Caco-2 (cell line): Measurements from ENCODE around the gene FOXP1. TPM values are rescaled to one million over a fixed set of nuclear protein-coding genes. Genes with fewer than 3 reads are reported as not detected.

Source experiments
- BruUV-seq: library from RNA; stranded (reverse); fragments of 400-500 nt; replicated peaks from 2 replicates; lab custom pipeline; 2021; lab: Mats Ljungman, UMichigan
- CTCF ChIA-PET: fragments of 300-600 bp; sonication (Branson Sonifier 250); formaldehyde crosslinking; loops from one replicate; lab custom pipeline; 2022; ENCODE audit warnings: antibody characterized with exemption; lab: Charles Lee
- POLR2A ChIA-PET: fragments of 300-600 bp; sonication (Branson Sonifier 250); formaldehyde crosslinking; loops from one replicate; lab custom pipeline; 2022; ENCODE audit warnings: antibody characterized with exemption; lab: Charles Lee
- DNase-seq, 2 experiments: peaks; one replicate each; pipeline versions ENCODE4 v3.0.0 to v3.0.0-alpha.2; 2020 to 2022
- H3K27me3 ChIP-seq: replicated peaks from 2 replicates; pipeline ENCODE4 v1.6.0; 2011; ENCODE audit warnings: low read length; ENCODE audit not compliant: control insufficient read depth, insufficient read depth
- H3K36me3 ChIP-seq: 2 replicates; pipeline ENCODE4 v1.5.1; 2011; ENCODE audit warnings: low read length; ENCODE audit not compliant: control insufficient read depth, insufficient read depth
- H3K4me1 ChIP-seq: fragments of 250-450 bp; sonication (Bioruptor Pico); 2 replicates; pipeline ENCODE4 v1.5.1; 2020; ENCODE audit warnings: mild to moderate bottlenecking
- H3K4me3 ChIP-seq: 2 replicates; pipeline ENCODE4 v1.5.1; 2011; ENCODE audit warnings: low read depth, mild to moderate bottlenecking, control low read depth, low read length
- H3K9me3 ChIP-seq: fragments of 250-450 bp; sonication (Bioruptor Pico); 2 replicates; pipeline ENCODE4 v1.5.1; 2020; ENCODE audit warnings: mild to moderate bottlenecking, moderate library complexity
- H3K27ac Mint-ChIP-seq: one replicate; pipeline ENCODE4 v1.8.0; 2022; ENCODE audit warnings: mixed read lengths; ENCODE audit not compliant: unreplicated experiment
- H3K27me3 Mint-ChIP-seq: one replicate; pipeline ENCODE4 v1.8.0; 2022; ENCODE audit warnings: mixed read lengths; ENCODE audit not compliant: insufficient read depth, unreplicated experiment
- H3K36me3 Mint-ChIP-seq: one replicate; pipeline ENCODE4 v1.8.0; 2022; ENCODE audit warnings: mild to moderate bottlenecking, mixed read lengths; ENCODE audit not compliant: insufficient read depth, unreplicated experiment
- H3K4me1 Mint-ChIP-seq: one replicate; pipeline ENCODE4 v1.8.0; 2022; ENCODE audit warnings: low read depth, mixed read lengths; ENCODE audit not compliant: unreplicated experiment
- H3K4me3 Mint-ChIP-seq: one replicate; pipeline ENCODE4 v1.8.0; 2022; ENCODE audit warnings: mild to moderate bottlenecking, moderate library complexity, mixed read lengths; ENCODE audit not compliant: unreplicated experiment
- H3K9me3 Mint-ChIP-seq: one replicate; pipeline ENCODE4 v1.8.0; 2022; ENCODE audit warnings: mixed read lengths; ENCODE audit not compliant: unreplicated experiment
- intact Hi-C: fragments of 100-400 bp; cut with micrococcal nuclease; formaldehyde crosslinking; loops from one replicate; pipeline ENCODE4 v1.10.0; 2022; ENCODE audit not compliant: unreplicated experiment
- total RNA-seq: library from RNA; stranded (reverse); gene quantifications from 2 replicates; pipeline ENCODE4 v1.2.3, GENCODE V29; 2022
- TF ChIP-seq, protein P1 (sequence below), 2 experiments: fragments of 200-600 bp in 1 of 2; IDR thresholded peaks; 1 replicate in 1 of 2; 2 replicates in 1 of 2; pipeline versions ENCODE4 v1.5.1 to v1.8.0; 2011 to 2022; ENCODE audit warnings: antibody characterized with exemption in 1 of 2, control low read depth in 1 of 2, inconsistent platforms in 1 of 2, low read depth in 1 of 2, low read length in 1 of 2, mild to moderate bottlenecking in 1 of 2, moderate library complexity in 1 of 2; ENCODE audit not compliant: insufficient read depth in 1 of 2, severe bottlenecking in 1 of 2, unreplicated experiment in 1 of 2

Gene FOXP1
- total RNA-seq, 1 experiment from 2014 or later = 131 TPM

DNA sequence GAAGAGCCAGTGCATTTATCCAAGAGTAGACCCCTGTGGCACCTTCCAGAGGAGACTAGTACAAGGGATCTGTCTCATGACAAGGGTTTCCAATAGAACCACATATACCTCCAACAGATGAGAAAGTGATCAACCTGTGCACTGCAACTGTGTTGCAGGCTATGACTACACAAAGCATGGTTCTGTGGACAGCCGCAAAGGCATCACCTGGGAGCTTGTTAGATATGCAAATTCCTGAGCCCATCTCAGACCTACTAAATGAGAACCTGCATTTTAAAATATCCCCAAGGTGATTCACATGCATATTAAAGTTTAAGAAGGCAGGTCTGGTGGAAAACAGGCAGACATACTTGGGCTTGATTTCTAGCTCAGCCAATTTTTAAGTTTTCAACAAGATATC is 368.7 kb downstream of the FOXP1 start:
- intact Hi-C loops = no loop called here

DNA sequence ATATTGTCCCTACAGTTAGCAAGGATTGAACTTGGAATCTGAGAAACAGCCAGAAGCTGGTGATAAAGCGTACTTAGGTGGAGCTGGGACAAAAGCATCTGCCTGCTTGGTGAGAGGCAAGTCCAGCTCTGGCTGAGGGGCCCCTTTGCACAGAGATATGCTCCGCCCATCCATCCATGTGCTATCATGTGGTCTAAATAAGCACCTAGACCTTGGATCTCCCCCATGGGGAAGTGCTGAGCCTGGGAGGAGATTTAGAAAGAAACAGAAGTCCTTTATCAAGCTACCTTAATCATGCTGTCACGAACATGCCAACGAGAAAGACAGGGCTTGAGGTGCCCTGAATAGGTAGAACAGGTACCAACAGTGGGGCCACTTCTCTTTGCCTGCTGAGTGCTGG is 369.5 kb downstream of the FOXP1 start:
- CTCF ChIA-PET = no interaction called here
- no peak overlapping the region for H3K27ac Mint-ChIP-seq
- no peaks in the 10 kb centered on the region; the same call in 1 of the 2 replicates for H3K36me3 ChIP-seq
- H3K27me3 ChIP-seq = no peaks in the 10 kb centered on the region
- intact Hi-C loops = no loop called here
- no peaks in the 10 kb centered on the region for H3K27me3 Mint-ChIP-seq
- no TSS peak for BruUV-seq
- no peaks in the 10 kb centered on the region for H3K9me3 Mint-ChIP-seq
- peaks cover 9% of the 10 kb centered on the region for H3K36me3 Mint-ChIP-seq
- TF ChIP-seq, protein P1, sequence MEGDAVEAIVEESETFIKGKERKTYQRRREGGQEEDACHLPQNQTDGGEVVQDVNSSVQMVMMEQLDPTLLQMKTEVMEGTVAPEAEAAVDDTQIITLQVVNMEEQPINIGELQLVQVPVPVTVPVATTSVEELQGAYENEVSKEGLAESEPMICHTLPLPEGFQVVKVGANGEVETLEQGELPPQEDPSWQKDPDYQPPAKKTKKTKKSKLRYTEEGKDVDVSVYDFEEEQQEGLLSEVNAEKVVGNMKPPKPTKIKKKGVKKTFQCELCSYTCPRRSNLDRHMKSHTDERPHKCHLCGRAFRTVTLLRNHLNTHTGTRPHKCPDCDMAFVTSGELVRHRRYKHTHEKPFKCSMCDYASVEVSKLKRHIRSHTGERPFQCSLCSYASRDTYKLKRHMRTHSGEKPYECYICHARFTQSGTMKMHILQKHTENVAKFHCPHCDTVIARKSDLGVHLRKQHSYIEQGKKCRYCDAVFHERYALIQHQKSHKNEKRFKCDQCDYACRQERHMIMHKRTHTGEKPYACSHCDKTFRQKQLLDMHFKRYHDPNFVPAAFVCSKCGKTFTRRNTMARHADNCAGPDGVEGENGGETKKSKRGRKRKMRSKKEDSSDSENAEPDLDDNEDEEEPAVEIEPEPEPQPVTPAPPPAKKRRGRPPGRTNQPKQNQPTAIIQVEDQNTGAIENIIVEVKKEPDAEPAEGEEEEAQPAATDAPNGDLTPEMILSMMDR (IDR thresholded peaks at IDR 0.05; ENCODE audit: insufficient read depth in 1 of 2, low read depth in 1 of 2, low read length in 1 of 2, severe bottlenecking in 1 of 2, unreplicated experiment in 1 of 2) = no peak
- POLR2A ChIA-PET = no interaction called here
- DNase-seq = no peak
- H3K4me3 ChIP-seq = no peak overlapping the region
- peaks cover 15% of the 10 kb centered on the region for H3K4me1 Mint-ChIP-seq
- no peak overlapping the region for H3K4me3 Mint-ChIP-seq
- peaks cover 22% of the 10 kb centered on the region for H3K4me1 ChIP-seq
- no peaks in the 10 kb centered on the region for H3K9me3 ChIP-seq

More for the DNA sequence above, 368.7 kb downstream of the FOXP1 start:
- POLR2A ChIA-PET = no interaction called here
- CTCF ChIA-PET = no interaction called here
- Mint-ChIP-seq H3K27me3 (no peaks in the 10 kb centered on the region), H3K27ac (no peak overlapping the region), H3K4me1 (peaks cover 18% of the 10 kb centered on the region), H3K36me3 (peaks cover 9% of the 10 kb centered on the region), H3K9me3 (no peaks in the 10 kb centered on the region), H3K4me3 (no peak overlapping the region)
- Histone ChIP-seq H3K9me3 (no peaks in the 10 kb centered on the region), H3K36me3 (no peaks in the 10 kb centered on the region; the same call in 1 of the 2 replicates), H3K4me3 (no peak overlapping the region), H3K4me1 (peaks cover 15% of the 10 kb centered on the region), H3K27me3 (no peaks in the 10 kb centered on the region)
- BruUV-seq = no TSS peak
- TF ChIP-seq, protein P1 (IDR thresholded peaks at IDR 0.05; ENCODE audit: insufficient read depth in 1 of 2, low read depth in 1 of 2, low read length in 1 of 2, severe bottlenecking in 1 of 2, unreplicated experiment in 1 of 2) = no peak
- DNase-seq = no peak

DNA sequence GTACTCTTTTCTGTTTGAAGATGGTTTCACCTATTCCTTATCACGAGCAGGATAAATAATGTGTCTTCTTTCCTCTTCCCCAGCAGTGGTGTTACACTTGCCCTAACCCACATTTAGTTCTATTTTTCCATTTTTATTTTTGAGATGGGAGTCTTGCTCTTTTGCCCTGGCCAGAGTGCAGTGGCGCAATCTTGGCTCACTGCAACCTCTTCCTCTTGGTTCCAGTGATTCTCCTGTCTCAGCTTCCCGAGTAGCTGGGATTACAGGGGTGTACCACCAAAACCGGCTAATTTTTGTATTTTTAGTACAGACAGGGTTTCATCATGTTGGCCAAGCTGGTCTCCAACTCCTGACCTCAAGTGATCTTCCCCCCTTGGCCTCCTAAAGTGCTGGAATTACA is 372.4 kb downstream of the FOXP1 start:
- intact Hi-C loops = no loop called here
- no peak overlapping the region for H3K4me3 Mint-ChIP-seq

More for the DNA sequence above, 372.4 kb downstream of the FOXP1 start:
- peaks cover 39% of the 10 kb centered on the region for H3K4me1 Mint-ChIP-seq
- H3K27ac Mint-ChIP-seq = peak overlapping the region; percentile 66
- peaks cover 14% of the 10 kb centered on the region for H3K36me3 Mint-ChIP-seq
- H3K27me3 ChIP-seq = no peaks in the 10 kb centered on the region
- no peaks in the 10 kb centered on the region for H3K9me3 ChIP-seq
- TF ChIP-seq, protein P1 (IDR thresholded peaks at IDR 0.05; ENCODE audit: insufficient read depth in 1 of 2, low read depth in 1 of 2, low read length in 1 of 2, severe bottlenecking in 1 of 2, unreplicated experiment in 1 of 2) = no peak
- no peaks in the 10 kb centered on the region; the same call in 1 of the 2 replicates for H3K36me3 ChIP-seq
- H3K9me3 Mint-ChIP-seq = no peaks in the 10 kb centered on the region
- BruUV-seq = no TSS peak
- no peaks in the 10 kb centered on the region for H3K27me3 Mint-ChIP-seq
- POLR2A ChIA-PET = no interaction called here
- peaks cover 44% of the 10 kb centered on the region for H3K4me1 ChIP-seq
- CTCF ChIA-PET = no interaction called here
- no peak overlapping the region for H3K4me3 ChIP-seq
- DNase-seq = no peak
